Activated CD8-positive, alpha-beta memory T cell treated with anti-CD3 and anti-CD28 coated beads for 1 hour (primary cell): ENCODE measurements around the gene MUCL3.
"Not testable (repeated sequence)": the region's sequence is repeated elsewhere in the genome, so short reads cannot be mapped to it uniquely, and the experiment has no call there.

Source experiments
- DNase-seq, 2 donors: peaks; one replicate each; pipeline ENCODE4 v3.0.0-alpha.2; 2020; ENCODE audit warnings: low read depth in 1 of 2; ENCODE audit errors: extremely low read depth in 1 of 2

Gene MUCL3

GRCh38 chr6:30908700-30909099, 32.1 kb upstream of the MUCL3 start:
- DNase-seq, result no peak

DNA sequence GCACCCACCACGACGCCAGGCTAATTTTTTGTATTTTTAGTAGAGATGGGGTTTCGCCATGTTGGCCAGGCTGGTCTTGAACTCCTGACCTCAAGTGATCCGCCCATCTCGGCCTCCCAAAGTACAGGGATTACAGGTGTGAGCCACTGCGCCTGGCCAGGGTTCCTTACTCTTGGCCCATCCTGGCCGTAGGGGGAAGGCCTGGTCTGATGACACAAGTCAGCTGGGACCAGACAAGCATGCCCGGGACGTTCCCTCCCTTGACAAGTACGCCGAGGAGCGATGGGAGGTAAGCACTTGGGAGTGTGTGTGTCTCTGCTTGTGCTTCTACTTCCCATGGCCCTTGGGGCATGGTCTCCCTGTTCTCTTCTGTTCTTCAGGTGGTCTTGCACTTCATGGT, 30.3 kb upstream of the MUCL3 start:
- not testable (repeated sequence) for DNase-seq

GRCh38 chr6:30912746-30913520, 27.8 kb upstream of the MUCL3 start:
- no peak for DNase-seq

DNA sequence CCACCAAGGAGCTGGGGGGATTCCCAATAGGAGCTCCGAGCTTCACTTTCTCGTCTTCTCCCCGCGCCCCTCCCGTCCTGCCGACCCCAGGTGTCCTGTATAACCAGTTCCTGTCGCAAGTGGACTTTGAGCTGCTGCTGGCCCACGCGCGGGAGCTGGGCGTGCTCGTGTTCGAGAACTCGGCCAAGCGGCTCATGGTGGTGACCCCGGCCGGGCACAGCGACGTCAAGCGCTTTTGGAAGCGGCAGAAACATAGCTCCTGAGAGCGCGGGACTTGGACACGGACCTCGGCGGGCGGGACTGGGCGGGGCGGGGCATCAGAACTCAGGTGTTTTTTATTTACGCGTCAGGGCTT, 27.1 kb upstream of the MUCL3 start:
- DNase-seq, result no peak

DNA sequence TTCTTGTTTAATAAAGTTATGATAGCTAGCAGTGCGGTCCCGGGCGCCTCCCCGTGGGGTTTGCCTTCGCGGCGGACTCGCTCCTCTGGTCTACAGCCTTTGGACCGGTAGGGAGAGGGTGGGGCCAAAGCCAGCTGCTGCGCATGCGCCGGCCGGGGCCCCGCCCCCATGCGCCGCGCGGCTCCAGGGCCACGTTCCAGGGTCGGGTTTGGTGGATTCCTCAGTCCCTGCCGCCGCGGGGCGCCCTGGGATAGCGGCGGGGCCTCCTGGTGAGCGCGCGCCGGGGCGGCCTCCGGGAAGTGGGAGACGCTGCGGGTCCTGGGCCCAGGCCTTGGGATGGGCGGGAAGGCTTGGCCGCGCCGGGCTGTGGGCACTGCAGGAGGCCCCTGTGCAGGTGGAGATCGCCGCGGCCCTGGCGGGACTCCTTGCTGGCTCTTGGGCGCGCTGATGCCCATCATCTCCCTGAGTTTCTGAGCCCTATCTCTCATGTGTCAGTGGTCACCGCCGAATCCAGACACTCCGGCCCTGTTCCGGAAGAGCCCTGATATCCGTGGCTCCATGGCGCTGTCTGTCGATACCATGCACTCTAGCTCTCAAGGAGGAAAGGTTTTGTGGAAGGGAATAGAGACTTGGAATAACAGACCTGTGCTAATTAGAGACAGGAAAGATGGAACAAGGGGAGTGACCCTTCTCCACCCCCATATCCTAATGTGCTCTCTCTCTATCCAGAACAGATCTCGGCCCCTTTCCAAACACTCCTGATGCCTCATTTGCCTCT, 26.5 kb upstream of the MUCL3 start, which contains the start of gene VARS2:
TSS of gene VARS2 (plus strand) at position 163 of the 778 bp plus-strand sequence. CDS start at position 762, 599 bp downstream.
- peak; percentile 43 to 71 for DNase-seq

- DNase-seq, result no peak
Measured at GRCh38 chr6:30914854-30915590, 25.8 kb upstream of the MUCL3 start.

DNA sequence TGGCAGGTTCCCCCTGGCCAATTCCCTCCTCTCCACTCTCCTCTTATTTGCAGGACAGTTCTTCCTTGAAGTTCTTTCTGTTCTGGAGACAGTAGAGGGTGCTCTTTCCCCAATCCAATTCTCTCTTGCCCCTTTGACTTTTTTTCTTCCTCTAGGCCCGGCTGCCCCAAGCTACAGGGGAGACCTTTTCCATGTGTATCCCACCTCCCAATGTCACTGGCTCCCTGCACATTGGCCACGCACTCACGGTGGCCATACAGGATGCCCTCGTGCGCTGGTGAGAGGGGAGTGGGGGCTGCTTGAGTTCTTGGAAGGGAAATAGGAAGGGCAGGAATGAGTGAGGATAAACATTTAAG, 25.2 kb upstream of the MUCL3 start:
- DNase-seq, result no peak

GRCh38 chr6:30917041-30917440, 23.7 kb upstream of the MUCL3 start:
- DNase-seq, result no peak

DNA sequence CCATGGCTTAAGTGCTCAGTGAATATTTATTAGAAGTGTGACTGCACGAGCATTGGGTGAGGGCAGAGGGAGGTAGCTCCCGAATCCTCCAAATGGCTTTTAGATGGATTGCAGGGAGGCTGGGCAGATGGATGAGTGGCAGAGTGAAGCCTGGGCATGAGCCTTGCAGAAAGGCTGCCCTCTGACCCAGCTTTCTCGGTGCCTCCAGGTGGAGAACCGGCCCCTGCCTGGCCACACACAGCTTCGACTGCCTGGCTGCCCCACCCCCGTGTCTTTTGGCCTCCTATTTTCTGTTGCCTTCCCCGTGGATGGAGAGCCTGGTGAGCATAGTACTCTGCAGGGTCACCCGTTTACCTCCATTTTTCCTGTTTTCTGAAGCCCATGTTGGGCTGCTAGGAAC, 23.3 kb upstream of the MUCL3 start:
- DNase-seq, result no peak

DNA sequence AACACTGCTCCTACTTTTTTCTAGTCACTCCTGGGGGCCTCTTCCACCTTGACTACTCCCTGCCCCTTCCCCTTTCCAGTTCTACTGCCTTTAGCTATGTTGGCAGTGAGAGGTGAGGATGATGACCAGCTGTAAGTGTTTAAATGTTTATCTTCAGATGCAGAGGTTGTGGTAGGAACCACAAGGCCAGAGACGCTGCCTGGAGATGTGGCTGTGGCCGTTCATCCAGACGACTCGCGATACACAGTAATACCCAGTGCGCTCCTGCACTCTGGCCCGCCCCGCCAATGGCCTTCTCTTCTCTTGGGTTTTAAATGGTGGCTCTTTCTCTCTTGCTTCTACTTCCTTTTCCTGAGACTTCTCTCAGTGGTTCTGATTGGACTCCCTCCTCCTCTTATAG, 22.1 kb upstream of the MUCL3 start:
- no peak for DNase-seq

DNA sequence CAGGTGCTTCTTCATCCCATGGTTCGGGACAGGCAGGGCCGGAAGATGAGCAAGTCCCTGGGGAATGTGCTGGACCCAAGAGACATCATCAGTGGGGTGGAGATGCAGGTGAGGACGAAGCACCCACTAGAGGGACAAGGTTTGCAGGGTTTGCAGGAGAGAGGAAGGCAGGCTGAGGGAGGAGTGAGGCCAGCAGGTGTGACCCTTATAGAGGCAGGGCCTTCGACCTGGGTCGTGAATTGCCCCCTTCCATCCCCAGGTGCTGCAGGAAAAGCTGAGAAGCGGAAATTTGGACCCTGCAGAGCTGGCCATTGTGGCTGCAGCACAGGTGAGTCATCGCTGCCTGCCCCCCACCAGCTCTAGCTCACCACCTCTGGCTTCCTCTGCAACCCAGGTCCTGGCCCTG, 18.3 kb upstream of the MUCL3 start:
- no peak for DNase-seq

GRCh38 chr6:30924040-30924627, 16.6 kb upstream of the MUCL3 start:
- DNase-seq, result not testable (repeated sequence)

DNA sequence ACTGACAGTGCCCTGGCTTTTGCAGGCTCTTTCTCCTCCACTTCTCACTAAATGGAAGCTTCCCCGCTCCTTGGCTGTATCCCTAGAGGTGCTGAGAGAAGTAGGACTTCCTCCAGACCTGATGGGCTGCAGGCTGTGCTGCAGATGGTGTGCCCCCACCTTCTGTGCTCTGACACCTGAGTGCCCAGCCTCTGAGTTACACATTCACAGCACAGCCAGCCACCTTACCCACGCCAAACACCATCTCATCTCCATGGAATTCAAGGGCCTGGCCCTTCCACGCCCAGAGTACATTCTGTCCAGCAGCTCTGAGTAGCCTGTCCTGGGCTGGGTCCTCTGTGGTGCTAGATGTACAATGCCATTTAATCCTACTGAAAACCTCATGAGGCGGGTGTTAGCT, 14.1 kb upstream of the MUCL3 start:
- DNase-seq, result no peak

DNA sequence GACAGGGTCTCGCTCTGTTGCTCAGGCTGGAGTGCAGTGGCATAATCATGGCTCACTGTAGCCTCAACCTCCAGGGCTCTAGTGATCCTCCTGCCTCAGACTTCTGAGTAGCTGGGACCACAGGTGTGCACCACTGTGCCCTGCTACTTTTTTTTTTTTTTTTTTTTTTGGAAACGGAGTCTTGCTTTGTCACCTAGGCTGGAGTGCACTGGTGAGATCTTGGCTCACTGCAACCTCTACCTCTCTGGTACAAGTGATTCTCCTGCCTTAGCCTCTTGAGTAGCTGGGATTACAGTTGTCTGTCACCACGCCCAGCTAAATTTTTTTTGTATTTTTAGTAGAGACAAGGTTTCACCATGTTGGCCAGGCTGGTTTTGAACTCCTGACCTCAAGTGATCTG, 13.7 kb upstream of the MUCL3 start:
- DNase-seq, result not testable (repeated sequence)

DNA sequence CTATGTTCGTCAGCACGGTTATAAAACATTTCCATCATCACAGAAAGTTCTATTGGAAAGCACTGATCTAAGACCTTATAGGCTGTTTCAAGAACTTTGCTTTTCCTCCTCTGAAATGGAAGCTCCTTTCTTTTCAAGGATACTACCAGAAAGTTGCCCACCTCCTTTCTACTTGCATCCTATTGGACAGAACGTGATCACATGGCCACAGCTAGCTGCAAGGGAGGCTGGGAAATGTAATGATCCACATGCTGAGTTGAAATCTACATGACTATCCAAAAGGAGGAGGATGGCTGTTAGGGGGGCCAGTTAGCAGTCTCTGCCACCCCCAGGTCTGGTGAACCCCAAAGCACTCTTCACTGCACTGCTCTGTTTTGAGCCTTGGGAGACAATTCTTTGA, 12.1 kb upstream of the MUCL3 start:
- DNase-seq, result no peak

DNA sequence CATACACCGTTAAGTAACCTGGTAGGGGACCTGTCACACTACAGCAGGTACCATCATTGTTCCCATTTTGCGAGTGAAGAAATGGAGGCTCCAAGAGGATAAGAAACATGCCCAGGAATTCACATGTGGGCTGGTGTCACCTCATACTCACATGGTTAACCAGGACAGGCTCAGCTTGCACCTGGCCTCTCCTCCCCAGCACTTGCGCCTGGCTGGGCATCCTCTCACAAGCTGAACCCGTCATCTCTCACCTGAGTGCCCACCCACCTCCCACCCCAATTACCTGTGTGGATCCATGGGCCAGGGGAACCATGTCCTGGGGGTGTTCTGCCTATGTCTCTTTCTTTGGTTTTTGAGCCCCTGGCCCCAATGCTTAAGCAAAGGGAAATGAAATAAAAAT, 10.3 kb upstream of the MUCL3 start:
- no peak for DNase-seq

DNA sequence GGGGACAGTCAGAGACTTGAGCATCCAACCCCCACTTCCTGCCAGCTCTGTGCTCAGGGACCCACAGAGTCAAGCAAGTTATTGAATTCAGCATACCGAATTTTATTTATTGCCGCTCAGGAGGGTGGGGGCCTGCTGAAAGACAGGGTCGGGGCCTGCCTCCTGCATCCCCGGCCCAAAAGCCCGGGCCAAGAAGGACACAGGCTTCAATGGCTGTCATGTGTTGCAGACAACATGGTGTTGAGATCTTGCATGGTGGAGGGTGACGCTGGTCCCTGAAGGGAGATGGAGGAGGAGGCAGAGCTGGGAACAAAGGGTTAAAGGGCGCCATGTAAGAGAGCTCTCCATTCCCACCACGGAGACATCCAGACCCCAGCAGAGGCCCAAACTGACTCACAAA, 9.5 kb upstream of the MUCL3 start:
- DNase-seq, result no peak

DNA sequence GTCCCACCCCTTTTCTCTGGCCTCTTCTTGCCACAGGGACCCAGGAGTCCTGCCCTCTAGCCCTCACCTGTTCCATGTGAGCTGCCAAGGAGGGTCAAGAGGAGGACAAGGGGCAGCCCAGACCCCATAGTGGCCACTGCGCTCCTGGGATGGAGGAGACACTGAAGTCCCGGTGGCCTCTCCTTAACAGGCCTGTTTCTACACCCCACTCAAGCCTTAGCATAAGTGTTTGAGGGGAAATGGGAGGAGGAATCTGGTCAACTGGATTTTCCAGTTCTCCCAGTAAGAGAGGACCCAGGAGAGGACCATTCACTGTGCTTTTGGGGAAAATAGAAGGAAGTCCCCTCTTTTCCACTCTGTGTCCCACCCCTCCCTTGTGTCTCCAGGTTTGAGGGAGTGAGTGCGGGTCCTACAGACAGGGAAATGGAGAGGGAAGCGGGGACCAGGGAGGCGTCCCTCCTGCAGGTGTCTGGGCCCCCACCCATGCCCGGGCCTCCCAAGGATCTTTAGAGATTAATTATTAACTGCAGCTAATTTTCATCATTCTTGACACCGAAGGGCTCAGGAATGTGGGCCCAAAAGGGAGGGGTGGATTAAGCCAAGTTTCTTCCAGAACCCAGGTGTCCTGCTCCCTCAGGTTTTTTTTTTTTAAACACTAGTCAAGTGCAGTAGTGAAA, 8.7 kb upstream of the MUCL3 start, which contains the start of gene SFTA2:
TSS of gene SFTA2 (minus strand) at position 202 of the 677 bp plus-strand sequence. CDS start at position 128, 74 bp downstream.
- no peak for DNase-seq

DNA sequence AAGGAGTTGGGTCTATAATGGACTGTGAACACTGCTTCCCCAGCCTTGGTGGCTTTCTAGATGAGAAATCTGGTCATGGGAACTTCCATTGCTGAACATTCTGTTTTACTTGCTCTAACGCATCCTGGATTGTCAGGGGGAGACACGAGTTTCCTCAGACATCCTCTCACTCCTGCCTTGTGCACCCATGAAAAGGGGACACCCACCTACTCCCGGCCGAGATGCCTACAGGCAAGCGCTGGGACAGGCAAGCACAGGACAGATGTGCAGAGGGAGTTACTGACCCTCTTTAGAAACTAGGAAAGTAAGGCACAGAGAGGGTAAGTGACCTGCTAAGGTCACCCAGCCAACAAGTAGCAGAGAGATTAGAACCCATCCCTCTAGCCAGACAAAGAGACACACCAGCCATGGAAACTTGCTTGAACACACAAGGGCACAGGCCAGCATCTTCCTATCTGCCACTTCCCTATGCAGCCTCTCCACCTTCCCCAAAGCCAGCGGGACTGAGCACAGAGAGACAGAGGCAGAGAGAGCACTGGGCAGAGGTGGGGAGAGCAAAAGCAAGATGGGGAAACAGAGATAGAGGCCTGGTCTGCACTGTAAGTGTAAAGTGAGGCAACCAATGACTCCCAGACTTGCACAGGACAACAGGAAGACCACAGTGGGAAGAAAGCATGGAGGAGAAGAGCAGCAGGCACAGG, 8.0 kb upstream of the MUCL3 start:
- no peak for DNase-seq

- DNase-seq, result no peak
Measured at GRCh38 chr6:30935018-30935417, 5.8 kb upstream of the MUCL3 start.
